GM21515 (cell line): ENCODE measurements around the gene MBLAC1.

ENCODE experiments used
- ATAC-seq: cut with Tn5 transposase; IDR thresholded peaks from one replicate; pipeline ENCODE4 v1.9.1; 2021; ENCODE audit not compliant: unreplicated experiment

The MBLAC1 gene

DNA sequence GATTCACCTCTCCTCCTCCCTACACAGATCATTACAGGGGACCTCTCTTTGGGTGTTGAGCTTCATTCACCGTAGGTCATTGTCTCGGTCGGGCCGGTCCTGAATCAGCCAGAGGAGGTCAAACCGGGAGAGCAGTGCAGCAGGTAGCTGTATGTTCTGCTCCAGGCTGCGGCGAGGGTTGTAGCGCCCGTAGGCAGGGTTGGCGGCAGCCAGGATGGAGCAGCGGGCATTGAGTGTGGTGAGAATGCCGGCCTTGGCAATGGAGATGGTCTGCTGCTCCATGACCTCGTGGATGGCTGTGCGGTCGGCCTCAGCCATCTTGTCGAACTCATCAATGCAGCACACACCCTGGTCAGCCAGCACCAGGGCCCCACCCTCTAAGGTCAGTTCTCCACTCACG lies 31.1 kb upstream of the MBLAC1 start:
- no peak for ATAC-seq

DNA sequence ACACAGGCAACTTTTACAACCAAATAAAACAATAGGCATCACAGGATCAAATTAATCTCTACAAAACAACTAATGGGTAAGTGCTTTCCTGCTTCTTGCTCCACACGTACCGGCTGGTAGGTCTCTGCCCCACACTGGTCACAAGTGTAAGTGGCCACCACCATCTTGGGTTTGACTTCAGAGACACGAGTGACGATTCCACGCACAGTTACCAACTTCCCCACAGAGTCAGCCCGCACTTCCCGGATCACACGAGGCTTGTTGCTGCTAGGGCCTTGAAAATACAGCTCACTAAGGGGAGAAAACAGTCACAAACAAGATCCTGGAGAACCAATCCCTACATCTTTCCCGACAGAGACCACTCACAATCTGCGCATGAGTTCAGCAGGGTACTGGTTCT lies 27.9 kb upstream of the MBLAC1 start:
- ATAC-seq = no peak

DNA sequence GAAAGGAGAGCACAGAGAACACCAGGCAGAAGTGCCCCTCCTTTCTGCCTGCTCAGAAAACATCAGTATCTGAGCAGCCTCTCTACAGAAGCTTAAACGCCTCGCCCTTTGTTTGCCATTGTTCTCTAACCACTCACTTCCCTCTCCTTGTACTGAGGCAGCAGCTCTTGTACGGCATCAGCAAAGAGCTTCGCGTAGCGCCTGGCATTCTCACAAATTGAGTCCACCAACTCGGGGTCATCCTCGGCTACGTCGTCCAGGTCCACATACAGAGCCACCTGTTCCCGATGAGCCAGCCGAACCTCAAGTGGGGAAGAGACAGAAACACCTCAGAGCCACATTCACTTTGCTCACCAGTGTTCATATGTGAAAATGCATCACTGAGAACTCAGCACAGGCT lies 27.3 kb upstream of the MBLAC1 start:
- no peak for ATAC-seq

DNA sequence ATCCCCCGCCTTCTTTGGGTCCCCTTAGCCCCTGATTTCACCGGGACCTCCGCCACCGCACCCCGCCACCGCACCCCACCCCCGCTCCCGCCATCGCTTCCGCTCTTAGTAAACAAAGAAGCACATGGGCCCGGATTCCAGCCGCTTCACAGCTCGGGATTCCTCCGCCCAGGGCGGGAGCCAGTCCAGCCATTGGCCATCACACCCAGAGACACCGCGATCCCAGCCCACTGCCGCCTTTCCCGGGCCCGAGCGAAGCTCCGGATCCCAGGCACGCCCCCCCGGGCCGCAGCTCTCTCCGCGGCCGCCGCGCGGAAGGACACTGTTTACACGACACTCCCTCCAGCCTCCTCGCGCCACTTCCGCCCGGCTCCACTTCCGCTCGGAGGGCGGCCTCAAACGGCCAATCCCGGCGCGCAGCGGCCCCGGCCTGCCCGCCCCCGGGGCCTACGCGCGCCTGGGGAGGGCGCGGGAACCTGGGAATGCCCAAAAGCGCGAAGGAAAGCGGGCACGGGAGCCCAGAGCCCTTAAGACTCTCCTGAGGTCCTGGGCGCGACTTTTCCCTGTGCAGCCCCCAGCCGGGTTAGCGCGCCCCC lies 26.2 kb upstream of the MBLAC1 start:
- ATAC-seq = peak; percentile 58

DNA sequence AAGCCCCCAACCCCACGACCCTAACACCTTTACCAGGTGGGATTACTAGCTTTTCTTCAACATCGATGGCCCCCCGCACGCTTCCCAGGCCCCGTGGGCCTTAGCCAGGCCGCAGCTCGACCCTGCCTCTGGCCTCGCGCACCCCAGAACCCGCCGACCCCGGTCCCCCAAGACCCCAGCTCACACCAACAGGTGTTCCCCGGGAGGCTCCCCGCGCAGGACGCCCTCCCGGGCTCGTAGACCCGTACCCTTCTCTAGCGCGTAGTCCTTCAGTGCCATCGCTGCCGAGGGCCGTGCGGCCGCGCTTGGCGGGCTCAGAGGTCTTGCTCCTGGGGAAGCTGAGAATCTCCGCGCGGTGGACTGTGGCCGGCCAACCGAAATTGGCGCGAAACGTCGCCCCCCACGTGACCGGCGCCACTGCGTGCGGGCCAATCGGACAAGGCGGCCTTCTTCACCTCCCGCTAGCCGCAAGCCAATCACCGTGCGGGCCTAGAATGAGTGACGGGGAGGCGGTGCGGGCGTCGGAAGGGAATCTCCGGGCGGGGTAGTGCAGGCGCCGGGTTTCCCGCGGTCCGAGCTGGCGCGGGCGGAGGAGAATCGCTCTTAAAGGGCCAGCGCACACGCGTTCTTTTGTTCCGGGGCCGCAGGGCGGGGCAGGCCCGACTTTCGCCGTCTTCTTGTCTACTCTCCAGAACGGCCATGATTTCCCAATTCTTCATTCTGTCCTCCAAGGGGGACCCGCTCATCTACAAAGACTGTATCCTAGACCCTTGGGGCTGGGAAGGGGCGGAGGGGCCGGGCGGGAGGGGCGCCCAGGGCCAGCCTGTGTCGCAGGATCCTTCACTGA lies 25.5 kb upstream of the MBLAC1 start, which contains the start of the genes AP4M1 and MCM7:
AP4M1 (plus strand) TSS at position 628 of the 847 bp plus-strand sequence; CDS start at position 700, 72 bp downstream.
MCM7 (minus strand) TSS at position 382 of the 847 bp plus-strand sequence; CDS start at position 279, 103 bp downstream.
- peak; percentile 74 for ATAC-seq

DNA sequence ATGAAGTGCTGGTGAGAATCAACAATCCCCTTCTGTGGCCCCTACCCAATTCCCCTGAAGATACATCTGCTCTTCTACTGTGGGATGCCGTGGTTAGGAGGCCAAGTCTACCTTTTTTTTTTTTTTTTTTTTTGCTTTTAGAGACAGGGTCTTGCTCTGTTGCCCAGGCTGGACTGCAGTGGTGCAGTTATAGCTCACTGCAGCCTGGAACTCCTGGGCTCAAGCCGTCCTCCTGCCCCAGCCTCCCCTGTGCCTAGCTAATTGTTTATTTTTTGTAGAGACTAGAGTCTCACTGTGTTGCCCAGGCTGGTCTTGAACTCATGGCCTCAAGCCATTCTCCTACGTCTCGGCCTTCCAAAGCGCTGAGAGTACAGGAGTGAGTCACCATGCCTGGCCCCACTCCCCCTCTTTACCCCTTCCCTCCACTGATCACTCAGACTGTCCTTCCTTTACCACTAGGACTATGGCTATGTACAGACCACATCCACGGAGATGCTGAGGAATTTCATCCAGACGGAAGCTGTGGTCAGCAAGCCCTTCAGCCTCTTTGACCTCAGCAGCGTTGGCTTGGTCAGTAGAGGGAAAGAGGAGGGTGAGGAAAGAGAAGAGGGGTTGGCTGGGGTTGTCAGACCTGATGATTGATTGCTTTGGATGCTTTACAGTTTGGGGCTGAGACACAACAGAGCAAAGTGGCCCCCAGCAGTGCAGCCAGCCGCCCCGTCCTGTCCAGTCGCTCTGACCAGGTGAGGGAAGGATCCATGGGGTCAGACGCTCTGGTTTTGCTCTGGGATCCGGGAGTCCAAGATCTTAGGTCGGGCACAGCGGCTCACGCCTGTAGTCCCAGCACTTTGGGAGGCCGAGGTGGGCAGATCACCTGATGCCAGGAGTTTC lies 23.6 kb upstream of the MBLAC1 start:
- no peak for ATAC-seq

DNA sequence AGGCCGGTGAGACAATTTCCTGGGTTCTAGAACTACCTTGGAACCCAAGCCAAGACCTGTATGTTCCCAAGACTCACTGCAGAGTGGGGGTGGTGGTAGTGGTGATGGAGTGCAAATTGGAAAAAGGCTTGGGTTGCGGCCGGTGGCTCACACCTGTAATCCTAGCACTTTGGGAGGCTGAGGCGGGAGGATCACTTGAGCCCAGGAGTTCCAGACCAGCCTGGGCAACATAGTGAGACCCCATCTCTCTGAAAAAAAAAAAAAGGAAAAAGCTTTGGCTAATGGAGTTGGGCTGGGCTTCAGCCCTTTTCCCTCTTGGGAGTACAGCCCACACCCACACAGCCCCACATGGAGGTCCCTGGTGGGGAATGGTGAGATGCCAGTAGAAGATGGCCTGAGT lies 21.2 kb upstream of the MBLAC1 start:
- no peak for ATAC-seq

DNA sequence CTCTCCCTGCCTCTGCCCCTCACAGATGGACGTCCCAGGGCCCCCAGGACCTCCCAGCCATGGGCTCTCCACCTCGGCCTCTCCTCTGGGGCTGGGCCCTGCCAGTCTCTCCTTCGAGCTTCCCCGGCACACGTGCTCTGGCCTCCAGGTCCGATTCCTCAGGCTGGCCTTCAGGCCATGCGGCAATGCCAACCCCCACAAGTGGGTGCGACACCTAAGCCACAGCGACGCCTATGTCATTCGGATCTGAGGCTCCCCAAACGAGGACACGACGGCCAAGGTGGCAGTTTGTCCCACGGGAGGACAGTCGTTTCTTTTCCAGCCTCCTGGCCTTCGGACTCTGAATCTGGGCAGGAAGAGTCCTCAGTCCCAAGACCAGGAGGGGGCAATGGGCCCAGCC lies 20.1 kb upstream of the MBLAC1 start:
- ATAC-seq = no peak

DNA sequence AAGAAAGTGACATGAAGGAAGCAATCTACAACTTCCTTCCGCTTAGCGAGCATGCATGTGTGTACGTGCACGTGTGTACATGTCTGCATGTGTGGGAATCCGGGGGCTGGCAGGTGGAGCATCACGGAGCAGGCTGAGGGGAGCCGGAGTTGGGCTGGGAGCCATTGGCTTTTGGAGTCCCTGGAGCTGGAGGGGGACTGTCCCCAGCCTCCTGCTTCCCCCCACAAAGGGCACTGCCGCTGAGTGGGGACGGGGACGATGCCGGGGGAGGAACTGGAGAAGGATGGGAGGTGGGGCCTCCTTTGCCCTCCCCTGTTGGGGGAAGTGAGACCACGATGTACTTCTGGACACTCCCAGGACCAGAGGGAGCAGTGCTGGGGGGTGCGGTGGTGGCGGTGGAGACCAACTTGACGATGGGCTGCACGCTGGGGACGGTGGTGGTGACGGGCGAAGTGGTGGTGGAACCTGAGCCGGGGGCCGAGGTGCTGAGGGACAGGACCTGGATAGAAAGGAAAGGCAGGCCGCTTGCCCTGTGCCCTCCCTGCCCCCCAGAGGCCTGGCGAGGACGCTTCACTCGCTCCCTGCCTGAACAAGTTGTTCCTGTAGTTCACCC lies 19.5 kb upstream of the MBLAC1 start:
- no peak for ATAC-seq

DNA sequence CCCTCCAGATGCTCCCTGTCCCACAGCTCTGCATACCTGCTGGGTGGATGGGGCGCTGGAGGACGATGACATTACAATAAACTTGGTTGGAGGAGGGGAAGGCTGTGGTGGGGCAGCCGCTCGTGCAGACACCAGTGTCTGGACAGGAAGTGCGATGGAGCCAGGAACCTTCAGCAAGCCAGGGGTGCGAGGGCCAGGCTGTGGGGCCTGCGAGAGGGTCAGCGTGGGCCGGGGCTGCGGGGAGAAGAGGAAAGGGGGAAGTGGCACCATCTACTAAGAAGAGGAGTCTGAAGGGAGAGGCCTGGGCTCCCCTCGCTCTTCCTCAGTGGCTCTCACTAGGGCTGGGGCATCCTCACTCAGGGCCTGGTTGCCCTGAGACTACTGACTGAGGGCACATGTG lies 18.9 kb upstream of the MBLAC1 start:
- no peak for ATAC-seq

DNA sequence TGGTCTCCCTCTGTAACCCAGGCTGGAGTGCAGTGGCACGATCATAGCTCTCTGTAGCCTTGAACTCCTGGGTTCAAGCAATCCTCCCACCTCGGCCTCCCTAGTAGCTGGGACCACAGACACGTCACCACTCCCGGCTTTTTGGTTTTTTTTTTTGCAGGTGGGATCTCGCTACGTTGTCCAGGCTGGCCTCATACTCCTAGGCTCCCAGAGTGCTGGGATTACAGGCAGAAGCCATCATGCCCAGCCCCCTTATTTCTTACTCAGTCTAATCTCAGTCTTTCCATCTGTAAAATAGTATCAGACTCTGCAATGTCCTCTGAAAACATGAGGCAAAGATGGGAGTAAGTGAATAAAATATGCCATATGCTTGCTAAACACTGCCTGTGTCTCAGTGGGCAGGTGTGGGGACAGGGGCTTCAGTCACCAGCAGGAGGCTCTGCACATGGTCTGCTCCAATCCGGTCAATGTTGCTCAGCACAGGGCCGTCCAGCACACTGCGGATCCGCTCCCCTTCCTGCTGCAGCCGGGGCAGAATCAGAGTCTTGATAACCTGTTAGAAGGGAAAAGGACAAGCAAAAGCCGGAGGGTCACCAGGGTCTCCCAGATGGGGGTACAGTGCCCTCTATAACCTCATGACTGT lies 17.1 kb upstream of the MBLAC1 start:
- no peak for ATAC-seq

DNA sequence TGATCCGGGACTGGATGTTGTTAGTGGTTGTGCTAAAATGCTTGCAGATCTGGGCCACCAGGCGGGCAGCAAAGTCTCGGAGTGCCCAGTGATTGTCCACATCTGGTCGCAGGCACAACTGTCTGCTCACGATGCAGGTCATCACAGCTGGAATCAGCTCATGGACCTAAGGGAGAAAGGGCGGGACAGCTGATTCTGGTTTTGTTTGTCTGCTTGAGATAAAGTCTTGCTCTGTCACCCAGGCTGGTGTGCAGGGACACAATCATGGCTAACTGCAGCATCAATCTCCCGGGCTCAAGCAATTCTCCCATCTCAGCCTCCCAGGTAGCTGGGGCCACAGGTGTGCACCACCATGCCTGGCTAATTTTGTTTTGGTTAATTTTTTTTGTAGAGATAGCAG lies 15.6 kb upstream of the MBLAC1 start:
- no peak for ATAC-seq

DNA sequence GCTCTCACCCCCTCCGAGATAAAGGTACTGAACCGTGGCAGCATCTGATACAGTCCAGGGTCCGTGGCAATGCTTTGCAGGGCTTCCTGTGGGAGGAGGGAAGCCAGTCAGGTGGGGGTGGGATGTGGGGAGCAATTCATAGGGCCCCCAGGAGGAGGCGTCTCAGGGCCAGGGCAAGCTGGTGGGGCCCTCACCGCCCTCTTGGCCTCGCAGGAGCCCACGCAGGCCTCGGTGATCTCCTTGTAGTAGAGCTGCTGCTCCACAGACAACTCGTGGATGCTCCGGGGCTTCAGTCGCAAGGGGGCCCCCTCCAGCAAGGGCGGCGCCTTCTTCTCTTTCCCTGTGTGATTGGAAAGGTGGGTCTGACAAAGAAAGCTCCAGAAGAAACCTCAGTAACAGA lies 14.9 kb upstream of the MBLAC1 start:
- no peak for ATAC-seq

DNA sequence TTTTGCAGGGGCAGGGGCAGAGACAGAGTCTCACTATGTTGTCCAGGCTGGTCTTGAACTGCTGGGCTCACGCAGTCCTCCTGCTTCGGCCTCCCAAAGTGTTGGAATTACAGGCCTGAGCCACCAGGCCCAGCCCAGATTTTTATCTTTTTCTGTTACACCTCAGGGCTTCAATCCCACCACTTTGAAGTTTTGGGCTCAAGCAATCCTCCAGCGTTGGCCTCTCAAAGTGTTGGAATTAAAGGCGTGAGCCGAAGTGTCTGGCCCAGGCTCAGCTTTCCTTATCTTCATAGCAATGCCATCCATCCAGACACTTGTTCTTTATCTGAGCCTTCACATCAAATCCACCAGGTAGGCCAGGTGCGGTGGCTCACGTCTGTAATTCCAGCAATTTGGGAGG lies 11.7 kb upstream of the MBLAC1 start:
- ATAC-seq = no peak

DNA sequence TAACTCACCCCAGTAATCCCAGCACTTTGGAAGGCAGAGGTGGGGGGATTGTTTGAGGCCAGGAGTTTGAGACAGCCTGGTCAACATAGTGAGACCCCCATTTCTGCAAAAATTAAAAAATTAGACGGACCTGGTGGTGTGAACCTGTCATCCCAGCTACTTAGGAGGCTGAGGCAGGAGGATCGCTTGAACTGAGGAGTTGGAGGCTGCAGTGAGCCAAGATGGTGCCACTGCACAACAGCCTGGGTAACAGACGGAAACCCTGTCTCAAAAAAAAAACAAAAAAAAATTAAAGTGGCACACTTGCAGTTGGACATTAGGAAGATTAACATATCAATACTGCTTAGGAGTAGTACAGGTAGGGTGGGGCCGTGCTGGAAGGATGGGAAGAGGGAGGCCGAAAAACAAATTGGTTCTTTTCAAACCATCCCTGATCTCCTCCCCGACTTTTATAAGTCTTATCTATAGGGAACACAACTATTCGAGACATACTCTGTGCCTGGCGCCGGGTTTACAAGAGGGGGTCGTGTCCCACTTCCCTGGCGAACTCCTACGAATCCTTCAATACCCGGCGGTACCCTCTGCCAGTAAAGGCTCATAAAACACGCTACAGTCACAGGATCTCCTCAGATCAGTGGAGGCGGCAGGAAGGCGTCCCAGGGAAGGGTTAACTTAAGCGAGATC lies 8.2 kb upstream of the MBLAC1 start:
- ATAC-seq = no peak

DNA sequence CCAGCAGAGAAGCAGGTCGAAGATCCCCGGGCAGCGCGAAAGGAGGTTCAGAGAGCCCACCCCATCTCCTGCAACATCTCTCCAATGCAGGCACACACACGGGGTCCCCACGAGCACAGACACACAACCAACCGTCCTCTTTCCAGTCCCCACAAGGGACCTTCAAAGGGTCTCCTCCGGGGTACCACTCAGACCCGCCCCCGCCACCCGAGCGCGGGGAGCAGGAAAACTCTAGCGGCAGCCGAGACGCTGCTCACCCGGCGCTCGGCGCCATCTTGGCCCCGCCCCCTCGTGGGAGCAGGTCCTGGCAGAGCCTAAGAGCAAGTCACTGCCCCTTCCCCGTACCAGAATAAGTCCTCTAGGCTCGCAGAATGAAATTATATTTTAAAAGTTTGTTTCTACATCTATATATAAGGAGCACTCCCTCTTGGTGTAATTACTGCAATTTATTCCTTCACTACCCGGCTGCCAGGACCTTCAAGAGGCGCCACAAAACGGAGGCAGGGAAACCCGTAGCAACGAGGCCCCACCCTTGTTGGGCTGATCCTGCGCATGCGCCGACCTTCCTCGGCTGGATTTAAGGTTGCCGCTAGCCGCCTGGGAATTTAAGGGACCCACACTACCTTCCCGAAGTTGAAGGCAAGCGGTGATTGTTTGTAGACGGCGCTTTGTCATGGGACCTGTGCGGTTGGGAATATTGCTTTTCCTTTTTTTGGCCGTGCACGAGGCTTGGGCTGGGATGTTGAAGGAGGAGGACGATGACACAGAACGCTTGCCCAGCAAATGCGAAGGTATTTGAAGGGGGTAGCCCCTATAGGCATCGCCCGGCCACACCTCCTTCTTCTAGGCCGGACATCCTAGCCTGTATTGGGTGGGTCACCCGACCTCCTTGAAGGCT lies 7.4 kb upstream of the MBLAC1 start, which contains the start of the genes CNPY4 and TAF6:
CNPY4 (plus strand) TSS at position 563 of the 898 bp plus-strand sequence; CDS start at position 674, 111 bp downstream.
TAF6 (minus strand) TSS at position 287 of the 898 bp plus-strand sequence. CDS start 5,149 bp downstream, outside the sequence.
- peak; percentile 65 for ATAC-seq

DNA sequence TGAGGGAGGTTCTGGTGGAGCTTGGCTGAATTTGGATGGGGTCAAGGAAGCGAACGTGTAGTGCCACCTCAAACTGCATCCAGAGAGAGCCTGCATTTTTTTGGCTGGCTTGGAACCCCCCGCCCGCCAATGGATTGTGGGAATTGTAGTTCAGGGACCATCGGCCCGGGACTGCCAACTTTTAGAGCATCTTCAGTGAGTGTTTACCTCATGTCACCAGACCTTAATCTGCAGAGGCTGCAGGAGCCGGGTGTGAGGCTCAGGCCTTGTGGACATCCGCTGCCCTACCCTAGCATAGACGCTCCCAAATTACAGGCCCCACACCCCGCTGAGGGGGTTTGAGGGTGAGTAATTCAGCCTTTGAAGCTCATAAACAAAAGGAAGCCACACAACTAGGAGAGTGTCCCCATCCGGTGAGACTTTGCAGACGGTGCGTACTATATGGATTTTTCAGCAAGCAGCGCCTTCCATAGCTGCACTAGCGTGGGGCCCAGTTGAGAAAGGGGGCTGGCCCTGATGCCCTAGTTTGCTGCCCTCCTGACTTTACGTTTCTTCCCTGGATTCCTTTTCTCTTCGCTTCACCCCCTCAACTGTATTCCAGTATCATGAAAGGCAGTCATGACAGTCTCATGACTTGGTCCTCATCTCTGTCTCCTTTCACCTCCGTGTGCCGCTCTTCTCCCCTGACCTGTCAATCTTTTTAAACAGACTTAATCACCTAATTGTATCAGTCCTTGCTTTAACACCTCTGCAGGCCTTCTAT lies 6.6 kb upstream of the MBLAC1 start:
- ATAC-seq = peak; percentile 32

DNA sequence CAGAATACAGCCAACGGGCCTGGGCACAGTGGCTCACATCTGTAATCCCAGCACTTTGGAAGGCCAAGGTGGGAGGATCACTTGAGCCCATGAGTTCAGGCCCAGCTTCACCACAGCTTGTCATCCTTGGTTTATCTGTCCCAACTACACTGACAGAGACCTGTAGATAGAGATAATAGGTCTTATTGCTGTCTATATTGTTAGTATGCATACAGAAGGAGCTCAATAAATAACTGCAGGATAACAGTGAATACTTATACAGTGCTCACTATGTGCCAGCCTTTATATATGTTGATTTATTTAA lies 6.1 kb upstream of the MBLAC1 start:
- no peak for ATAC-seq
